ENCODE data around the gene UCN.

Gene UCN

DNA sequence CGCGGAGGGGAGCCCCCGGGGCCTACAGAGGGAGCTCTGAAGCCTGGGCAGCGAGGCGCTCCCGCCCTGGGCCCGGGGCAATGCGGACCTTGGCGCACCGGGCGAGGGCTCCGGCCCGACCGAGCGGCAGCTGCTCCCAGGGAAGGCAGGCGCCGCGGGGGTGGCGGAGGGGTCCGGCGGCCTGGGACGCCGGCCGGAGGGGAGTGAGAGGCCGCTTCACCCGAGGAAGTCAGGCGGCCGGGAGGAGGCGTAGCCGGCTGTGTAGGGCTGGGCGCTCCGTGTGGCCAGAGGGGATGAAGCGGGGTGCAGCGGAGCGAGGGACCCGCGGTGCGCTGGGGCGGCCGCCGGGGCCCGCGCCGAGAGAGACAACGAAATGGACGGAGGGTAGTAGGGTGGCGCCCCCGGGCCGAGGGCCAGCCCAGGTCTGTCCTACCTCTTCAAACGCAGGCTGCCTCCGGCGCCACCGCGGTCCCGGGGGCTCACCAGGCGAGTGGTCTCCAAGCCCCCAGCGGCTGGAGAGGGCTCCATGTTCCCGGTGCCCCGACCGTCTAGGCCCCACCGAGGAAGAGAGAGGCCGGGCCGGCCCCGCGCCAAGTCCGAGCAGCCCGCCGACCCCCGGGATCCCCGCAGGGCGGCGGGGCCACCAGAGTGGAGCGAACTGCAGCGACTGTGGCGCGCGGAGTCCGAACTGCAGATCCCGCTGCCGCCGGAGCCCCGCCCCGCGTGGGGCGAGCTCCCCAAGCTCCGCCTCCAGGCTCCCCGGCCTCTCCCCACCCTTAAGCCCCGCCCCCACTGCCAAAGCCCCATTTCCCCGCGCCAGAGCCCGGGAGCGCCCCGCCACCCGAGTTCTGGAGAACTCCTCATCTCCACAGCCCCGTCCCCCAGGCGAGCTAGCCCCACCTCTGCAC lies 45.6 kb downstream of the UCN start, which contains the start of gene SLC30A3:
Gene SLC30A3 (minus strand): TSS at position 669 of the 908 bp plus-strand sequence. CDS start 141 bp downstream, at position 528.
- DNase-seq (ENCODE audit: low read depth in 3 of 3, low spot score in 1 of 3), result peak; percentile 11 to 56 (median 37)

DNA sequence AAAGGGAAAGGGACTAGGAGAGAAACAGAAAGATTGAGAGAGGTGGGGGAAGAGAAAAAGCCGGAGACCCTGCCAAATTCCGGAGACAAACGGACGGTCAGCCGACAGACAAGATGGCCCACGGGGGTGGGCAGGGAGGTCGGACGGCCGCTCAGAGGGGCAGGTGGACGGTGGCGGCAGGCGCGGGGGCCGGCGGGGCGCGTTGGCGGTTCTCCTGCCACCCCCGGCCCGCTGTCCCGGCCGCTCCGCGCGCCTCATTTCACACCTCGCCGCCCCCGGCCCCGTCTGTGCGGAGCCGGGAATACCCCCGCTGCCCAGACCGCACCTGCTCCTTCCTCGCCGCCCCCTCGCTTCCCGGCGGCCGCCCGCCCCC lies 46.3 kb downstream of the UCN start:
- no peak for DNase-seq (ENCODE audit: low read depth in 3 of 3, low spot score in 1 of 3)

DNA sequence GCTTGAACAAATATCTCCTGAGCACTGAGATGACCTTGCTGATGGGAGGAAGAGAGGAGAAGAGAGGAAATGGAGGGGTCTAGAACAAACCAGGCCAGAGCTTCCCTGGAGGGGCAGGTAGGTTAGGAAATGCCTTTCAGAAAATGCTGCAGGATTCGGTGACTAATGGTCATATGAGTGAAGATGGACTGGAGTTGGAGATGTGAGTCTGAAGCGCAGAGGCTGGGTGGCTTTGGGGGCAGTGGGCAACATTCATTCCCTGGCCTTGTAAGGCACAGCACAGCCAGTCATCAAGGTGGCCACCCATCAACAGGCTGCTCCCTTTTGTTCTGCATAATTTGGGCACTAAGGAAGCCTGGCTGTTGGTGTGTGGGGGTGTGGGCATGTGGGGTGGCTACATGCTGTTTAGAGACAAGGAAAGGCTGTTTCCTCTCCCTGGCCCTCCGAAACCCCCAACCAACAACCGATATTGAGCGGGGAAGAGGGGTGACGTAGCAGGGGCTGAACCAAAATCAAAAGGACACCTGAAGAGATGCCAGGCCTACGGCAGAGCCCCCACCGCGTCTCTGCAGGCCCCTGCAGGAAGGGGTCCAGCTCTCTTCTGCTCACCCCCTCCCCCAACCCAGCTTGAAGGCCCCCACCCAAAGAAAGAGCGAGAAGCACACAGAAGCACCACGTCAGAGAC lies 46.9 kb downstream of the UCN start:
- no peak for DNase-seq (ENCODE audit: low read depth in 3 of 3, low spot score in 1 of 3)

DNA sequence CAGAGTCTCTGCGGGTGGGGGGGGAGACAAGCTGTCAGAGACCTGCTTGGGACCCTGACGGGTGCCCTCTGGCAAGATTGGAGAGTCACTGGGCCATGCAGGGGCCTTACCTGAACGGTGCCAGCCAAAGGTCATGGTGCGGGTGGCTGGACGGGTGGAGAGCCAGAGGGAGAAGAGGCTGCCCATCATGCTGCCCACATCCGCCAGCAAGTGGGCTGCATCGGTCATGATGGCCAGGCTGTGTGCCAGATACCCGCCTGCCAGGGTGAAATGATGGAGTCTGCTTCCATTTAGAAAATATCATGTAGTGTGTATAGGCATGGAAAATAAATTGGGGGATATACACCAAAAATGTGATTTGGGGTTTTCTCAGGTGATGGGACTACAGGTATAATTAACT lies 50.2 kb downstream of the UCN start:
- DNase-seq (ENCODE audit: low read depth in 3 of 3, low spot score in 1 of 3), result no peak
